IPS-NIHi7 (cell line): ENCODE data around the gene FLYWCH1.

ENCODE experiments used
- DNase-seq: peaks from one replicate; pipeline ENCODE4 v3.0.0; 2012; ENCODE audit warnings: mixed read lengths; ENCODE audit errors: extremely low spot score

Gene FLYWCH1

DNA sequence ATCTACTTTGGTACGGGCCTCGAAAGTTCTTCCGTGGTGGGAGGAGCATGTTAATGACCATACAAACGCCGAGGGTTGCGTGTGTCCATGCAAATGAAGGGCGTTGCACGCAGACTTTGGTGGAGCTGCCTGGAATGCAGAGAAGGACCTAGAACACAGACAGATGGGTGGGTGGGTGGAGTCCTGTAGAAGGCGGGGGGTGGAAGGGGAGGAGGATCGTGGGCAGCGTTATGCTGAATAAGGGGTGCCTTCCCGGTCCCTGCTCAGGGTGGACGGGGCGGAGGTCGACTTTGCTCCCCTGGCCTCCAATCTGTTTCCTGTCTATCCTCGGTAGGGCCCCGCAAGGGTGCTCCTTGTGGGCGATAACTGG is 56.6 kb downstream of the FLYWCH1 start:
- no peak for DNase-seq

DNA sequence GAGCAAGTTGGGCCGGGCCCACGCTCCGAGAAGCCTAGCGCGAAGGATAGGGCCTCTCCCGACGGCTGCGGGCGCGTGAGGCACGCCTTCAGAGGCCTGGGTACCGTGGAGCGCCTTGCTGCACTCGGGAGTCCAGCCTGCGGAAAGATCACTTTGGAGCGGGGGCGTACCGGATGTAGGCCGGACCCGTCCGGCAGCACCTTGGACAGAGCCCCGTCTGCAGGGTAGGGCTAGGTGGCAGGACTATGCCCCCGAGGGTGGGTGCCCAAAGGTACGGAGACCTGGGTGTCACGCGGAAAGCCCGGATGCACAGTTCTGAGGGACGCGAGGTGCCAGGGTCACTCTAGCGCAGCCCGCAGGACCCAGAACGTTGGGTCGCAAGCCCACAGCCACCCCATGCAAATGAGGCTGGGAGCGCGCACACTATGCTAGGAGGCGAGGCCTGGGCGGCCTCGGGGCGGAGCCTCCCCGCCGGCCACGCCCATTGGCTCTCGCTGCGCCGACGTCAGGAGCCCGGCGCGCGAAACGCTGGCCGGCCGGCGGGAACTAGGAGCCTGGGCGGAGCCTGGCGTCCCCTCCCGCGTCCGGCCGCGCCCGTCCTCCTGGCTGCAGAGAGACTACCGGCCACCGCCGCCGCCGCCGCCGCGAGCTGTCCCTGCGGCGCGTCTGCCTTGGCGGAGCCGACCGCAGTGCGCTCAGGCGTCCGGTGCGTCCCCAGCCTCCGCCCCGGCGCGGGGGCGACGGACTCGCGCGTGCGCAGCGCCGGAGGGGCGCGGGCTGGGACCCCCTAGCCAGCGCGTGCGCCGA is 57.2 kb downstream of the FLYWCH1 start, which contains the start of gene PAQR4:
Gene PAQR4, plus strand, starts transcription at position 611 of the 807 bp plus-strand sequence. CDS start 327 bp downstream, outside the sequence.
- DNase-seq = peak; percentile 89

DNA sequence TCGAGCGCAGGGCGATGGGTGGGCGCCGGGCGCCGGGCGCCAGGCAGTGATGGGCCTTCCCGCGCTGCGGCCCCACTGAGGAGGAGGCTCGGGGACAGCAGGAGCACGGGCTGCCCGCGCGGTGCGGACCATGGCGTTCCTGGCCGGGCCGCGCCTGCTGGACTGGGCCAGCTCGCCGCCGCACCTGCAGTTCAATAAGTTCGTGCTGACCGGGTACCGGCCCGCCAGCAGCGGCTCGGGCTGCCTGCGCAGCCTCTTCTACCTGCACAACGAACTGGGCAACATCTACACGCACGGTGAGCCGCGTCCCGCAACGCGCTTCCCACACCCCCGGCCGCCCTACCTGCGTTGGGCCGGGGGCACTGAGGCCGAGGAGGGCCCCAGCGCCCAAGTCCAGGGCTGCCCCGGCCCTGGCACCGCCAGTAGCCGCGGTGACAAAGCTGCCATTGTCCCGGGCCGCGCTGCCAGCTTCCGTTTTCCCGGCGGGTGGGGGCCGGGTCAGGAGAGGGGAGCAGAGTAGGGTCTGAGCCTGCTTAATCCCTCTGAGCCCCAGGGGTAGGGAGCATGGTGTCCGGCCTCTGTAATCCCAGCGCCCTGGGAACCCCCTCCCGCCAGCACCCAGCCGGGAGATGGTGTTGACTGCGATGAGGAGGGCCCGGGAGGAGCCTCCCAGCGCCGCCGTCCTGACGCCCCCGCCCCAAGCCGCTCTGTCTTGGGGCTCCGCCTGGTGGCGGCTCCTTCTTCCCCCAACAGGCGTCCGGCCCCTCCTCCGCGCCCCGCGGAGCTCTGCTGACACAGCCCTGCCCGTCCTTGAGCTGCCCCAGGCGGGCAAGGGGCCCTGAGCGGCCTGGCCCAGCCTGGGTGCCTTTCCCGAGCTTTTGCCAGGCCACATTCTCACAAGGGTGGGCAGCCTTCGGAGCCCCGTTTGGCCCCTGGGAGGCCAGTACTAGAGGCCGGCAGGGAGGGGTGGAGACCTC is 58.1 kb downstream of the FLYWCH1 start:
- DNase-seq = peak; percentile 83

DNA sequence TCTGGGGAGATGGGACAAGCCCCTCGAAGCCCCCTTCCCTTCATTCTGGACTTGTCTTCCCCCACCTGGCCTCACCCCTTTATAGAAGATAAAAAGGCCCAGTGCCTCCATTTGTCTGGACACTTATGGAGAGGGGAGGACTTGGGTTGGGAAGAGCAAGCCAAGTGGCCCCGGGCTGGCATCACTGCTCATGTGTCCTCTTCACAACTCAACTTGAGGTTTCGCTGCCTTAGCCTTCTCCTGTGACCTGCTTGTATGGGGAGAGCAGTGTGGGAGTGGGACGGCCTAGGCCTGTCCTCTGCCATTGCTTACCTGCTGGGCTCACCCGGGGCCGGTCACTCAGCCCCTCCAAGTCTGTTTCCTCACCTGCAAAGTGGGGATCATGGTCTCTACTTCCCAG is 58.8 kb downstream of the FLYWCH1 start:
- no peak for DNase-seq

DNA sequence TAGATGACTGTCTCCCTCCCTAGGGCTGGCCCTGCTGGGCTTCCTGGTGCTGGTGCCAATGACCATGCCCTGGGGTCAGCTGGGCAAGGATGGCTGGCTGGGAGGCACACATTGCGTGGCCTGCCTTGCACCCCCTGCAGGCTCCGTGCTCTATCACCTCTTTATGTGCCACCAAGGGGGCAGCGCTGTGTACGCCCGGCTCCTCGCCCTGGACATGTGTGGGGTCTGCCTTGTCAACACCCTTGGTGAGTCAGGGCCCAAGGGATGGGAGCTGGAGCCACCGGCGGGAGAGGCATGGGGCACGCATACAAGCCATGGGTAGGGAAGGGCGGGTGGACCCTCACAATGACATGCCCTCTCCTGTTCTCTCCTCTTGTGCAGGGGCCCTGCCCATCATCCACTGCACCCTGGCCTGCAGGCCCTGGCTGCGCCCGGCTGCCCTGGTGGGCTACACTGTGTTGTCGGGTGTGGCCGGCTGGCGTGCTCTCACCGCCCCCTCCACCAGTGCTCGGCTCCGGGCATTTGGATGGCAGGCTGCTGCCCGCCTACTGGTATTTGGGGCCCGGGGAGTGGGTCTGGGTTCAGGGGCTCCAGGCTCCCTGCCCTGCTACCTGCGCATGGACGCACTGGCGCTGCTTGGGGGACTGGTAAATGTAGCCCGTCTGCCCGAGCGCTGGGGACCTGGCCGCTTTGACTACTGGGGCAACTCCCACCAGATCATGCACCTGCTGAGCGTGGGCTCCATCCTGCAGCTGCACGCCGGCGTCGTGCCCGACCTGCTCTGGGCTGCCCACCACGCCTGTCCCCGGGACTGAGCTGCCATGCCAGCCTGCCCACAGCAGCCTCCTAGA is 59.6 kb downstream of the FLYWCH1 start:
- DNase-seq = no peak

DNA sequence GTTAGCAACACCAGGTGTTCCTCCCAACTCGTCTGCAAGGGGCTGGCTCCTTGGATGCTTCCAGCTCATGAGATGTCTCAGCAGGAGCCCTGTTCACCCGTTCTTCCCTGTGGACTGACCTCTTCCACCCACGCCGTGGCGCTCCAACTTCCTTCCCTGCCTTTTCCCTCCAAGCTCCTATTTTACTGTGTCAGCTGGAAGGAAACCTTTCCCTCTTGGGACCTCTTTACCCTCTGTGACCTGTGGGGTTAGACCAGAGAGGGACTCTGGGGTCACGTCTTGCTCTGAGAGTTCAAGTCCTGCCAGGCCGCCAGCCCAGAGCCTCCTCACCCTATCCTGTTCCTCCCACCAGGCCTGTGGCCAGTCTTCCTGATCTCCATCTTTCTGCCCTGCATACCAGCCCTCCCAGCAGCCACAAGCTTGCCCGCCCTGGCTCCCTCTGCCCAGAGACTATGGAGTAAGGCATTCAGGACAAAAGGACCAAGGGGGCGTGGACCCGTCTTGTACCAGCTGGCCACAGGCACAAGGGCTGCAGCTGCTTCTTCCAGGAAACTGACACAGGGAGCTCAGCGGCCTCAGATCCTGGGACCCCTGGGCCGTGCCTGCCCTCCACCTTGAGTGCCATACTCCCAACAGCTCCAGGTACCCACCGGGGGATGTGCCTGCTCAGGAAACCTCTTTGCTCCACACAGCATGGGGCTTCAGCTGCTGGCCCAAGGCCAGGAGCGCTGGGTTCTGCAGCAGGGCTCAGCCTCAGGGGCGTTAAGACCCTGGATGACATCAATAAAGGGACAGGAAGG is 60.5 kb downstream of the FLYWCH1 start:
- DNase-seq = no peak

DNA sequence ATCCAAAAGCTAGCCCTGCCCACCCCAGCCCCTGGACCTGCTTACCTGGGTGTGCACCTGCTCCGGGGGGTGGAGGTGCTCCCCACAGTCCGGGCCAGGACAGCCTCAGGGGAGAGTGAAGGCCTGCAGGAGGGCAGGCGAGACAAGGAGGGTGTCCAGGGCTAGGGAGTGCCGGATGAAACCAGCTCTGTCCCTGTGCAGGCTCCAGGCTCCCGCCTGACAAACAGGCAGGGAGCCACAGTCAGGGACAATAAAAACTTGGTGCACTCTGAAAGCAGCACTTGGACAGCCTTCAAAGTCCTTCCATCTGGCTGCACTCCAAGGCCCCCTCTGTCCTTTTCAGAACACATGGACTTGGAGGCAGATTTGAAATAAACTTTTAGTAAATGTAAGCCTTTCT is 61.4 kb downstream of the FLYWCH1 start:
- DNase-seq = no peak

DNA sequence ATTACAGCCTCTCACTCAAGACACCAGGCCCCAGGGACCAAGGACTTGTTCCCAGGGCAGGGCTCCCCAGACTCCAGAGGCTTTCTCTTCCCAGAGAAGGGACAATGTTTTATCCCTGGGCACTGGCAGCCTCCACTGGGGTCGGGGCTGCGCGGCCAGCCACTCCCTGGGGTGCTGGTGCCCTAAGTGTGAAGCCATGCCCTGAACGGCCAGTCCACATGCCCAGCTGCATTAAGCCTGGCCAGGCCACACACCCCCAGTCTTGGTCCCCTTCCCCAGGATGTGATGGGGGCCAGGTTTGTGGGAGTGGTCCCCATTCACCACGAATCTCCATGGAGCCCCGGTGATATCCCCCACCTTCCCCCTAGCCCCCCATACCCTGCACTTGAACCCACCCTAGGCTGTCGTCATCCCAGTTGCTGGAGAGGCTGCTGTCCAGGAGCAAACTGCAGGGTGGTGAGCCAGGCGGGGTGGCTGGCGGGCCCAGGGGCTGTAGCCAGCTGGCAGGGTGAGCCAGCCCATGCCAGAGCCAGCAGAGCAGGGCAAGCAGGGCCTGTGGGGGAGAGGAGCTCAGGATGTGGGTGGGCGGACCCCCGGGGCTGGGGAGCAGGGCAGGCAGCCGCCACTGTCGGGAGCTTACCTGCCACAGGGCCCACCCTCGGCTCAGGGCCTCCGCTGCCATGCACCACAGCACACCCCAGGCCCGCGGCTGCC is 62.0 kb downstream of the FLYWCH1 start:
- no peak for DNase-seq

DNA sequence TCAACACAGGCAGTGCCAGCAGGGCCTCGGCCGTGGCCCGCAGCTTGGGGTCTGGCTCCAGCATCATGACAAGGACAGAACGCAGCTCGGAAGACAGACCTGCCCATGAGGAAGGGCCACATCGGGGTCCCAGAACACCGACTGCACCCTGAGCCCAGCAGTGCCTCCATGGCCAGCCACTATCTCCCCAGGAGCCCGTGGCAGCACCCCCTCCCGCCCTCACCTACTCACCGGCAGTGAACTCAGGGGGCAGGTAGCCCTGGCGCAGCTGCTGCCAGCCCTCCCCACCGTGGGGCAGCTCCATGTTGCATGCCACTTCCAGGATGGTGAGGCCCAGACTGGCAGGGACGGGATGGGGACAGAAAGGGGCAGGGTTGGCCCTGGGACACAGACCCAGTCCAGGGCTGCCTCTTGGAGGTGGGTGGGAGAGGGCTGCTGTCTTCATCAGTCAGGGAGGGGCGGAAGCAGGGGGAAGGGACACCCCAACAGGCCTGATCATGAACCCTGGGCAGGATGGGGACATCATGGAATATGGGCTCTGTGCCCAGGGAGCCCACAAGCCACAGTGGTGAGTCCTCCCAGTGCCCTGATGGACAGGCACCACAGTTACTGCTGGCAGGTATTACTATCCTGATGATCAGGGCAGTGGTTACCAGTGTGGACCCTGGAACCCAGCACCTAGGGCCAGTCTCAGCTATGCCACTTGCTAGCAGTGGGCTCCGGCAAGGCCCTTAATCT is 62.8 kb downstream of the FLYWCH1 start:
- DNase-seq = no peak

DNA sequence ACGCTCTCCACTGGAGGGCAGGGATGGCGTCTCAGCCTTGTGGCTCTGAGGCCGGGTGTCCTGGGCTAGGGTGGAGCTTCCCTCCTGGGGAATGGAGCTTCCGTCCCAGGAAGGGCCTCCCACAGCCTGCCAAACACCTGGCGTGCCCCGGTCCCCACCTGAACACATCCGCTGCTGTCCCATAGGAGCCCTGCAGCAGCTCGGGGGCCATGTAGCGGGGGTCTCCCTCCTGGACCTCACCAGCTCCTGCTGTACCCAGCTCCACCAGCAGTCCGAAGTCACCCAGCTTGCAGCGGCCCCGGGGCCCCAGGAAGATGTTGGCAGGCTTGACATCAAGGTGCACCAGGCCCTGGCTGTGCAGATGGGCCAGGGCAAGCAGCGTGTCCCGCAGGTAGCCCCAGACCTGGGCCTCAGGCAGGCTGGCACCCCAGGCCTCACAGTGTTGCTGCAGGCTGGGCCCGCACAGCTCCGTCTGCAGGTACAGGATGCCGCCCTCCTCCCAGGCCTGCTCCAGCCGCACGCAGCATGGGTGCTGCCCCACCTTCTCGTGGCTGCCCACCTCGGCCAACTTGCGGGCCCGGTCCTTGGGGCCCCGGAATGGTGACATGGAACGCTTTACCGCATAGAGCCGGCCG is 63.5 kb downstream of the FLYWCH1 start:
- DNase-seq = no peak

DNA sequence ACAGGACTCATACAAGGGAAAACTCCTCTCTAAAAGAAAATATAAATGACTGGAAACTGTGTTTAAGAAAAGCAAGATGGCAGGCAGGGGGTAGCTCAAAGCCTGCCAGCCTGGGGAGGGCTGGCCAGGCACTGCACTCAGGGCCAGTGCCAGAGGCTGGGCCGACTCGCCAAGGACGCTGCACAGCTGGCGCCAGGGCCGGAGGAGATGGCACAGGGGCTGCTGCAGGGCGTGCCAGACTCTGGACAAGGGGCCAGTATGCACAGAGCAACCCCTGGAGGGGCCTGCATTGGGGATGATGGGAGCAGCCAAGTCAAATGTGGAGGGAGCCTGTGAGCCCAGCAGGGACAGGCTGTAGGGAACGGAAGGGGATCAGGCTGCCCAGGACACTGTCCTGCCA is 64.5 kb downstream of the FLYWCH1 start:
- no peak for DNase-seq

DNA sequence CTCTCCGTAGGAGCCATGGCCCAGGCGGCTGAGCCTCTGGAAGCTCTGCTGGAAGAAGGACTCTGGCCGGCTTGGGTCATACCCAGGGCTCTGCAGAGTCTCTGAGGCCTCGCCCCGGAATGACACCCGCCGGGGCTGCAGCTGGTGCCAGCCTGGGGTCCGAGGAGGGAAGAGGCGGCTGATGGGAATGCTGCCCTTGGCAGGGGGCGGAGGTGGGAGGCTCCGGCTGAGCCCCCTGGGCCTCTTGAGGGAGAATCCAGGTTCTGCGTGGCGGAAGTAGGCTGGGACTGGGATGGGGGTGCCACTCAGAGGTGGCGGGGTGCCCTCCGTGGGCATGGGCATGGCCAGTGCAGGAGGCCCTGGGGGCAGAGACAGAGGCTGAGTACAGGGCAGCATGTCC is 64.9 kb downstream of the FLYWCH1 start:
- no peak for DNase-seq

DNA sequence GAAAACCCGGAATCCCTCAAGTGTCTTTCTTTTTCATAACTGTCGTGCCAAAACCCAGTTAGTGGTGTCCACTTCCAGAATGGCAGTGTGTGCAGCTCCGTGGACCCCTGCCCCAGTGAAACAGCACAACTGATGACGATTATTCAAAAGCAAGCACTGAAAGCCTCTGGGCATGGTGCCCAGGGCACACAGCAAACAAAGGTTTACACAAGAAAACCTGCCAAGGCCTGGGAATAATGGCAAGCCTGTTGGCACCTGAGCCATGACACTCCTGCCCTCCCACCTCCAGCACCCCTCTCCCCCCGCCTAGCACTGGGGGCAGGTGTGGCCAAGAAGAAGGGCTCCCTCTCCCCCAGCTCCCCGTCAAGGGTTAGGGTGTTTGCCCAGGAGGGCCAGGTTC is 65.7 kb downstream of the FLYWCH1 start:
- no peak for DNase-seq

DNA sequence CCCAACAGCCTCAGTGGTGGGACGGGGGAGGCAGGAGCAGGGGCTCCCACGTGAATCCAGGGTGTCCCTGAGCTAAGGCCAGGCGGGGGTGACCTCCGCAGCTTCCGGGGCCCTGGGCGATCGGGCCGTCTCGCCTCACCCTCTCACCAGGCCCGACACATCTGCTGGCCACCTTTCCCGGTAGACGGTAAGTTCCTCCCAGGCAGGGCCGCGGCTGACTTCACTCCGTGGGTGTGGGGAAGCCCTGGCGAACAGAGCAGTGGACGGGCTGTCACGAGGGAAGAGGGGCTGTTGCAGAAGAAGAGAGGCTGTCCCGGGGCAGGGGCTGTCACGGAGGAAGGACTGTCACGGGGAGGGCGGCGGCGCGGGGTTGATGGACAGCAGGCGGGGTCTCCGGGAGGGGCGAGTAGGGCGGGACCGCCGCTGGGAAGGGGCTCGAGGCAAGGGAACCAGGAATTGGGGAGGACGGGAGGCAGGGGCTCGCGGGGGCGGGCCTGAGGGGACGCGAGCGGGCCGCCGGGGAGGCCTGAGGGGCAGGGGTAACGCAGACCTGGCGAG is 68.0 kb downstream of the FLYWCH1 start:
- peak; percentile 61 for DNase-seq

DNA sequence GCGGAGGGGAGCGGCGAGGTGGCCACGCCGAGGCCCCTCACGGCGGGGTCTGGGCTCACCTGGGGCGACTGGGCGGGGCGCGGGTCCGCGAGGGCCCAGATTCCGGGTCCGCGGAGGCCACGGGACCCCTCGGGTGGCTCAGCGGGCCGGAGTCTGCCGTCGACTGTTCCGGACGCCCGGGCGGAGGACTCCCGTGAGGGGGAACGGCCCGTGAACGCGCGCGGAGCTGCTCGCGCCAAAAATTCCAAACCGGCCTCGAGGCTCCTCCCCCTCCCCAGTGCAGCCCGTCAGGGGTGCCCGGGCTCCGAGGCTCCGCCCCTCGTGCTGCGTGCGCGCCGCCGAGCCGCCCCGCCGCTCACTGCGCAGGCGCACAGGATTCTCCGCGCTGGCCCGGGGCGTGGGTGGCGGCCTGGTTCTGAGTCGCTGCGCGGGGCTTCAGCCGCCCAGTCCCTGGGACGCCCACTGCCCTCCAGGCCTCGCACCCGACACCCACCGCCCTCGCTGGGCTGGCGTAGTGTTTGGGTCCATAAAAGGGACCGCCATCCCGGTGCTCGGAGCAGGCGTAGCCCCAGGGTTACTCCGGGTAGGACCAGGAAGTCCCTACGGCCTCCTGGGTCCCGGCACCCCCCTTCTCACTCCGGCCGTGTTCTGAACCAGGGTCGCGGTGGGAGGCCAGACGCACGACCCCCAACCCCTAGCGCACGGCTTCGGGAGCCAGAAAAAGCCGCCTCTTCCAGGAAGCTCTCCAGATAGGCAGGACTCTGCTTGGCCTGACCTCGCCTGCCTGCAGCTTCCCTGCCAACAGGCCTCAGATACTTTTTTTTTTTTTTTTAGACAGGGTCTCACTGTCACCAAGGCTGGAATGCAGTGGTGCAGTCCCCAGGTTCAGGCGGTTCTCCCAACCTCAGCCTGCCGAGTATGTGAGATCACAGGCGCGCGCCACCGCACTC is 68.8 kb downstream of the FLYWCH1 start, which contains the start of gene PKMYT1:
Gene PKMYT1, minus strand, starts transcription at position 220 of the 950 bp plus-strand sequence. CDS start 789 bp downstream, outside the sequence.
- DNase-seq = peak; percentile 97

DNA sequence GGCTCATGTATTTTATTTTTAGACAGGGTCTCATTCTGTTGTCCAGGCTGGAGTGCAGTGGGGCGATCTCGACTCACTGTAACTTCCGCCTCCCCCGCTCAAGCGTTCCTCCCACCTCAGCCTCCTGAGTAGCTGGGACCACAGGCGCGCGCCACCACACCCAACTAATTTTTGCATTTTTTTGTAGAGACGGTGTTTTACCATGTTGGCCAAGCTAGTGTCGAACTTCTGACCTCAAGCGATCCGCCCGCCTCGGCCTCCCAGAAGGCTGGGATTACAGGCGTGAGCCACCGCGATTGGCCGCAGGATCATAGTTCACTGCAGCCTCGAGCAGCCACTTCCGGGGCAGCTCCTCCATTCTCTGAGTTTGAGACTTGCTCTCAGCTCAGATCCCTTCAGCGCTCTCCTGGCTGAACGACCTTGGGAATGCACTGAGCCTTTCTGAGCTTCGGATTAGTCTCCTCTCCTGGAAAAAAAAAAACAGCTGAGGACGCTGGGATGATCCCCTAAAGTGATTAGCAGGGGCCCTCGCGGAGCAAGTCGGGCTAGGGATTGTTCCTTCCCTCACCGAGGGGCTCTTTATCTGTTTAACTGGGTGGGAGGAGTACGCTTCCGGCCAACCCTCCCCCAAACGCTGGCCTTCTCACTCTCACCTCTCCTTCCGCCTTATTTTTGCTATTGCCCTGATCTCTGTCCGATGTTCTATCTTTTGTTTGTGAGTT is 69.6 kb downstream of the FLYWCH1 start:
- peak; percentile 57 for DNase-seq

DNA sequence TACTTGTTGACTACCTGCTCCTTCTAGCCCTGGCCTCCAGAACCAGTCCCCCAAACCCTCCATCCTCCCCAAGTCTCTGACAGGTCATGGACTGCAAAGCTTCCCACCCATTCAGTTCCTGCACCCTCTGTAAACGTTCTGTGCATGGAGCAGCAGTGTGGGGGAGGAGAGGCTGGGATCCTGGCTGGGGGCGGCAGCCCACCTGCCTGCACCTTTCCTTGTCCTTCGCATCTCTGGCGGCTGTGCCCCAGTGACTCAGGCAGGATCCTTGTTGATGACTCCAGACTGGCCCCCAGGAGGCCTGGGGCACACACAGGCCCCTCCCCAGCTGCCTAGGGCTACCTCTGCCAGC is 70.1 kb downstream of the FLYWCH1 start:
- peak; percentile 61 for DNase-seq
